ENCODE data around the gene SMIM30.

Gene SMIM30

DNA sequence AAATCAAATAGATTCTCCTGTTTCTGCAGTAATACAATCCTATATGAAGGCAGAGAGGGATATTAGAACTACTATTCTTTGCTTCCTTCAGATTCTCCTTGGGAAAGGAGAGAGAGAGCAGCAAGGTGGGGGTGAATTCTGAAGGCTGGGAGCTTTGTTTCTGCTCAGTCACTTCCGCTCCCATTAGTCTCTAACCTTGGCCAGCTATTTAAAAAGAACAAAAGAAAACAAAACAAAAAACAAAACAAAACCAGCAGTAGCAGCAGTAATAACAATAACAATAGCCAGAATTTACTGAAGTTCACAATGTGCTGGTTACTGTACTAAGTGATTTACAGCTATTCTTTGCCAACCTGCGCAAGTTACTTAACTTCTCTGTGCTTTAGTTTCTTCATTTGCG, 41.7 kb downstream of the SMIM30 start:
- Histone ChIP-seq H3K4me1 (no peaks in the 10 kb centered on the region), H3K36me3 (no peaks in the 10 kb centered on the region), H3K9me3 (no peaks in the 10 kb centered on the region), H3K4me3 (ENCODE audit: low read depth, low read length) (no peak overlapping the region), H3K27me3 (no peaks in the 10 kb centered on the region; the same call in 1 of the 2 replicates)
- TF ChIP-seq, protein P1, sequence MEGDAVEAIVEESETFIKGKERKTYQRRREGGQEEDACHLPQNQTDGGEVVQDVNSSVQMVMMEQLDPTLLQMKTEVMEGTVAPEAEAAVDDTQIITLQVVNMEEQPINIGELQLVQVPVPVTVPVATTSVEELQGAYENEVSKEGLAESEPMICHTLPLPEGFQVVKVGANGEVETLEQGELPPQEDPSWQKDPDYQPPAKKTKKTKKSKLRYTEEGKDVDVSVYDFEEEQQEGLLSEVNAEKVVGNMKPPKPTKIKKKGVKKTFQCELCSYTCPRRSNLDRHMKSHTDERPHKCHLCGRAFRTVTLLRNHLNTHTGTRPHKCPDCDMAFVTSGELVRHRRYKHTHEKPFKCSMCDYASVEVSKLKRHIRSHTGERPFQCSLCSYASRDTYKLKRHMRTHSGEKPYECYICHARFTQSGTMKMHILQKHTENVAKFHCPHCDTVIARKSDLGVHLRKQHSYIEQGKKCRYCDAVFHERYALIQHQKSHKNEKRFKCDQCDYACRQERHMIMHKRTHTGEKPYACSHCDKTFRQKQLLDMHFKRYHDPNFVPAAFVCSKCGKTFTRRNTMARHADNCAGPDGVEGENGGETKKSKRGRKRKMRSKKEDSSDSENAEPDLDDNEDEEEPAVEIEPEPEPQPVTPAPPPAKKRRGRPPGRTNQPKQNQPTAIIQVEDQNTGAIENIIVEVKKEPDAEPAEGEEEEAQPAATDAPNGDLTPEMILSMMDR (IDR thresholded peaks at IDR 0.05; ENCODE audit: low read depth, low read length): no peak
- no peak for DNase-seq

DNA sequence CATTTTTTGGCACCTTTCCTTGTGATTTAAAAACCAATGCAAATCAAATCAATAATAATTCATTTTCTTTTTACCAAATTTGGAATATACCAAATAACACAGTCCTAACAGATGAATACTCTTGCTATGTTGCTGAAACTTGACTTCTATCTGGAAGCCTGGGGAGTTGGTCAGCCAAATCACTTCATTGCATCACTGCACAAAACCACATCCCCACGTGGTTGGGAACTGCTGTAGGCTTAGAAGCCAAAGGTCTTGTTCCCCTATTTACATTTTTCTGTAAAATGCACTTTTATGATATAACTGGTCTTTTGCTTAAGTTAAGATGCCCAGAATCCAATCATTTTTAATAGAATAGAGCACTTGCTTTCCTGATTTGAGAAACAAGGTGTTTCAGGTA, 46.9 kb downstream of the SMIM30 start:
- Histone ChIP-seq H3K27me3 (no peaks in the 10 kb centered on the region; the same call in none of the 2 replicates), H3K9me3 (no peaks in the 10 kb centered on the region), H3K36me3 (no peaks in the 10 kb centered on the region), H3K4me1 (no peaks in the 10 kb centered on the region), H3K4me3 (ENCODE audit: low read depth, low read length) (no peak overlapping the region)
- TF ChIP-seq, protein P1 (IDR thresholded peaks at IDR 0.05; ENCODE audit: low read depth, low read length): no peak
- DNase-seq: no peak

Measured in BE2C (cell line).